GM12873 (cell line): ENCODE results near the gene LRCH1.

Source experiments
- CTCF ChIP-seq: IDR thresholded peaks from 2 replicates; pipeline ENCODE4 v1.5.1; 2012; ENCODE audit warnings: low read depth, mild to moderate bottlenecking, moderate library complexity, low read length, control low read depth; ENCODE audit not compliant: insufficient read depth; ENCODE audit errors: missing control alignments

The LRCH1 gene

GRCh38 chr13:46612267-46612666 lies 59.3 kb downstream of the LRCH1 start:
- no peak for TF ChIP-seq CTCF

DNA sequence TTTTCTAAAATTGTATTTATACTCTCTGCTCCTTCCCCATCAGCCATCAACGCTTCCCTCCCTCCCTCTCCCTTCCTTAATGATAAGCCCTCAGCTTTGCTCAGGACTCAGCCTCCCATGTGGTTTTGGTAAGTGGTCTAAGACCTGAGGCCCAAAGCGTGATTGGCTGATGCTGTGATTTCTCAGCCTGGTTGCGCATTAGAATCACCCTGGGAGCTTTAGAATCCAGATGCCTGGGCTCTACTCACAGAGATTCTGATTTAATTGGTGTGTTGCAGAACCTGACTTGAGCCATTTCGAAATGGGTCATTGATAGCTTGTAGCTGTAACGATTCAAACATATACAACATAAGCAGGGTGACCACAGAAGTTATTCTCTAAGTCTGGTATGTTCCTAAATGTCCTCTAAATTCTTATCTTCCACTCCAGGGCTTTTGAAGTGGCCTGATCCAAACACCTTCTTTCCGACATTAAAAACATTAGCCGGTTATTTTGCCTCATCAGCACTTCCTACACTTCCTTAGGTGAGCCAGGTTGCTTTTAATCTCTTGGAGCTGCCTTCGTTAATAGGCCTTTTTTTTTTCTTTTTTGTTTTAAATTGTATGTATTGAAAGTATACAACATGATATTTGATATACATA lies 60.6 kb downstream of the LRCH1 start:
- no peak for TF ChIP-seq CTCF

DNA sequence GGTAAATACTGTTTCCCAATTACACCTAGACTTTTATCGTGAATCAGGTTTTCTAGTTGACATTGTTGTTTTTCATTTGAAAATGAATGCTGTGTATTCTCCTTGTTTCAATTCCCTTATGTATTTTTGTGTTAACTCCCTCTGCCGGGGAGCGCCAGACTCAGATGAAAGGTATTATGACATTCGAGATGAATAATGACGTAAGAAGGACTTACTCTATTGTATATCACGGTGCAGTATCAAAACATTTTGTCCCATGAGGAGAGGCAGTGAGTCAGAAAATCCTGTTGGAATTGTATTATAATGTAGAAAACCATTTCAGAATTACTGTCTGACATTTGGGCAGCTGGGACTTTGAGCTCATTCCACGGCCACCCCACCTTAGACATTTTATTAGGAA lies 61.6 kb downstream of the LRCH1 start:
- TF ChIP-seq CTCF = no peak

- no peak for TF ChIP-seq CTCF
Measured at GRCh38 chr13:46615888-46616531, 63.0 kb downstream of the LRCH1 start.

GRCh38 chr13:46617229-46617721 lies 64.3 kb downstream of the LRCH1 start:
- TF ChIP-seq CTCF = no peak

DNA sequence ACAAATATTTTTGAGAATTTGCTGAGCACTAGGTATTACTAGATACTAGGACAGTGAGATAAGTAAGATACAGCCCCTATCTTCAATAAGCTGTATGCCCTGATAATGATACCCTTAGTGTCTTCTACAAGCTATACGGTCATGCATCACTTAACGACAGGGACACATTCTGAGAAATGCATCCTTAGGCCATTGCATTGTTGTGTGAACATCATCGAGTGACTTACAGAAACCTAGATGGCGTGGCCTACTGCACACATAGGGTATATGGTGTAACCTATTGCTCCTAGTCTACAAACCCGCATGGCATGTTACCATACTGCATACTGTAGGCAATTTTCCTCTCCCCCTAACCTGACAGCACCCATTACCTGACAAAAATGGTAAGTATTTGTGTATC lies 64.9 kb downstream of the LRCH1 start:
- no peak for TF ChIP-seq CTCF

- TF ChIP-seq CTCF = no peak
Measured at GRCh38 chr13:46618694-46619254, 65.8 kb downstream of the LRCH1 start.
